Retina (tissue), 1 donor: ENCODE results near the gene CALR3.
"Not testable (repeated sequence)": the region's sequence is repeated elsewhere in the genome, so short reads cannot be mapped to it uniquely, and the experiment has no call there.

Experiments used
- DNase-seq: peaks from one replicate; pipeline ENCODE4 v3.0.0-alpha.2; 2016

The CALR3 gene

GRCh38 chr19:16496613-16496983, 631 bp upstream of the CALR3 start:
- no peak for DNase-seq

GRCh38 chr19:16486476-16486875, 9.5 kb downstream of the CALR3 start:
- DNase-seq, result not testable (repeated sequence)

GRCh38 chr19:16482745-16483144, 13.2 kb downstream of the CALR3 start:
- DNase-seq, result no peak

- no peak for DNase-seq
Measured at GRCh38 chr19:16477311-16477710, 18.7 kb downstream of the CALR3 start.

- no peak for DNase-seq
Measured at GRCh38 chr19:16476401-16476800, 19.6 kb downstream of the CALR3 start.

GRCh38 chr19:16473875-16474392, 22.0 kb downstream of the CALR3 start:
- no peak for DNase-seq

- DNase-seq, result no peak
Measured at GRCh38 chr19:16472992-16473391, 23.0 kb downstream of the CALR3 start.

GRCh38 chr19:16472559-16472899, 23.4 kb downstream of the CALR3 start:
- DNase-seq, result not testable (repeated sequence)

- peak; percentile 62 for DNase-seq
Measured at GRCh38 chr19:16470911-16471811, 24.8 kb downstream of the CALR3 start.

- DNase-seq, result no peak
Measured at GRCh38 chr19:16470541-16470910, 25.4 kb downstream of the CALR3 start.

- DNase-seq, result no peak
Measured at GRCh38 chr19:16467581-16467980, 28.4 kb downstream of the CALR3 start.

- not testable (repeated sequence) for DNase-seq
Measured at GRCh38 chr19:16466802-16467427, 29.1 kb downstream of the CALR3 start.

GRCh38 chr19:16465239-16465638, 30.7 kb downstream of the CALR3 start:
- no peak for DNase-seq

- no peak for DNase-seq
Measured at GRCh38 chr19:16463991-16464575, 31.9 kb downstream of the CALR3 start.

- DNase-seq, result no peak
Measured at GRCh38 chr19:16463341-16463990, 32.5 kb downstream of the CALR3 start.

- no peak for DNase-seq
Measured at GRCh38 chr19:16462757-16463250, 33.2 kb downstream of the CALR3 start.

GRCh38 chr19:16461630-16462051, 34.3 kb downstream of the CALR3 start:
- no peak for DNase-seq

GRCh38 chr19:16460454-16460853, 35.5 kb downstream of the CALR3 start:
- no peak for DNase-seq

- no peak for DNase-seq
Measured at GRCh38 chr19:16459680-16460079, 36.3 kb downstream of the CALR3 start.

GRCh38 chr19:16458391-16459341, 37.3 kb downstream of the CALR3 start:
- no peak for DNase-seq

- DNase-seq, result no peak
Measured at GRCh38 chr19:16457954-16458331, 38.0 kb downstream of the CALR3 start.
